ENCODE measurements around the gene YIPF6.

YIPF6 gene

GRCh38 chrX:68461093-68461492 lies 37.8 kb upstream of the YIPF6 start:
- H3K27me3 ChIP-seq (ENCODE audit: insufficient read depth, poor library complexity, severe bottlenecking): no peaks in the 10 kb centered on the region
- TF ChIP-seq, protein P1, sequence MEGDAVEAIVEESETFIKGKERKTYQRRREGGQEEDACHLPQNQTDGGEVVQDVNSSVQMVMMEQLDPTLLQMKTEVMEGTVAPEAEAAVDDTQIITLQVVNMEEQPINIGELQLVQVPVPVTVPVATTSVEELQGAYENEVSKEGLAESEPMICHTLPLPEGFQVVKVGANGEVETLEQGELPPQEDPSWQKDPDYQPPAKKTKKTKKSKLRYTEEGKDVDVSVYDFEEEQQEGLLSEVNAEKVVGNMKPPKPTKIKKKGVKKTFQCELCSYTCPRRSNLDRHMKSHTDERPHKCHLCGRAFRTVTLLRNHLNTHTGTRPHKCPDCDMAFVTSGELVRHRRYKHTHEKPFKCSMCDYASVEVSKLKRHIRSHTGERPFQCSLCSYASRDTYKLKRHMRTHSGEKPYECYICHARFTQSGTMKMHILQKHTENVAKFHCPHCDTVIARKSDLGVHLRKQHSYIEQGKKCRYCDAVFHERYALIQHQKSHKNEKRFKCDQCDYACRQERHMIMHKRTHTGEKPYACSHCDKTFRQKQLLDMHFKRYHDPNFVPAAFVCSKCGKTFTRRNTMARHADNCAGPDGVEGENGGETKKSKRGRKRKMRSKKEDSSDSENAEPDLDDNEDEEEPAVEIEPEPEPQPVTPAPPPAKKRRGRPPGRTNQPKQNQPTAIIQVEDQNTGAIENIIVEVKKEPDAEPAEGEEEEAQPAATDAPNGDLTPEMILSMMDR (IDR thresholded peaks at IDR 0.05; ENCODE audit: poor library complexity, severe bottlenecking): no peak
- no peak overlapping the region for H3K27ac ChIP-seq (ENCODE audit: poor library complexity, severe bottlenecking)
- H3K9me3 ChIP-seq (ENCODE audit: severe bottlenecking): no peaks in the 10 kb centered on the region
- no peak overlapping the region for H3K4me3 ChIP-seq (ENCODE audit: severe bottlenecking)
- ATAC-seq (ENCODE audit: low read depth) (no peak), DNase-seq (ENCODE audit: low spot score) (no peak)
- H3K4me1 ChIP-seq (ENCODE audit: insufficient read depth, poor library complexity, severe bottlenecking): no peaks in the 10 kb centered on the region
- no peaks in the 10 kb centered on the region for H3K36me3 ChIP-seq (ENCODE audit: low read depth)

- Histone ChIP-seq H3K9me3 (ENCODE audit: severe bottlenecking) (no peaks in the 10 kb centered on the region), H3K36me3 (ENCODE audit: low read depth) (no peaks in the 10 kb centered on the region), H3K4me1 (ENCODE audit: insufficient read depth, poor library complexity, severe bottlenecking) (no peaks in the 10 kb centered on the region), H3K4me3 (ENCODE audit: severe bottlenecking) (no peak overlapping the region), H3K27ac (ENCODE audit: poor library complexity, severe bottlenecking) (no peak overlapping the region), H3K27me3 (ENCODE audit: insufficient read depth, poor library complexity, severe bottlenecking) (no peaks in the 10 kb centered on the region)
- DNase-seq (ENCODE audit: low spot score): no peak
- TF ChIP-seq, protein P1 (IDR thresholded peaks at IDR 0.05; ENCODE audit: poor library complexity, severe bottlenecking): no peak
- no peak for ATAC-seq (ENCODE audit: low read depth)
These were observed 37.3 kb upstream of the YIPF6 start for GRCh38 chrX:68461576-68461975.

DNA sequence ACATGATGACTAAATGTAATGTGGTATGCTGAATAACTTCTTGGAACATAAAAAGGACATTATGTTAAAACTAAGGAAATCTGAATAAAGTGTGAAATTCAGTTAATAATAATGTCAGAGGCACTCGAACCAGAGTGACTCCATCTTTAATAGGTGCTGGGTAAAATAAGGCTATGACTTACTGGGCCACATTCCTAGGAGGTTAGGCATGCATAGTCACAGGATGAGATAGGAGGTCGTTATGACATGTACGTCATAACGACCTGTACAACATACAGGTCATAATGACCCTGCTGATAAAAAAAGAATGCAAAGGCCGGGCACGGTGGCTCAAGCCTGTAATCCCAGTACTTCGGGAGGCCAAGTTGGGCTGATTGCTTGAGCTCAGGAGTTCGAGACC lies 36.7 kb upstream of the YIPF6 start:
- TF ChIP-seq, protein P1 (IDR thresholded peaks at IDR 0.05; ENCODE audit: poor library complexity, severe bottlenecking): no peak
- Histone ChIP-seq H3K4me3 (ENCODE audit: severe bottlenecking) (no peak overlapping the region), H3K4me1 (ENCODE audit: insufficient read depth, poor library complexity, severe bottlenecking) (no peaks in the 10 kb centered on the region), H3K9me3 (ENCODE audit: severe bottlenecking) (no peaks in the 10 kb centered on the region), H3K36me3 (ENCODE audit: low read depth) (no peaks in the 10 kb centered on the region), H3K27ac (ENCODE audit: poor library complexity, severe bottlenecking) (no peak overlapping the region), H3K27me3 (ENCODE audit: insufficient read depth, poor library complexity, severe bottlenecking) (no peaks in the 10 kb centered on the region)
- DNase-seq (ENCODE audit: low spot score) (no peak), ATAC-seq (ENCODE audit: low read depth) (no peak)

- Histone ChIP-seq H3K9me3 (ENCODE audit: severe bottlenecking) (no peaks in the 10 kb centered on the region), H3K27me3 (ENCODE audit: insufficient read depth, poor library complexity, severe bottlenecking) (no peaks in the 10 kb centered on the region), H3K36me3 (ENCODE audit: low read depth) (no peaks in the 10 kb centered on the region), H3K4me3 (ENCODE audit: severe bottlenecking) (no peak overlapping the region), H3K4me1 (ENCODE audit: insufficient read depth, poor library complexity, severe bottlenecking) (no peaks in the 10 kb centered on the region), H3K27ac (ENCODE audit: poor library complexity, severe bottlenecking) (no peak overlapping the region)
- TF ChIP-seq, protein P1 (IDR thresholded peaks at IDR 0.05; ENCODE audit: poor library complexity, severe bottlenecking): peak; percentile 60
- DNase-seq (ENCODE audit: low spot score): no peak
- peak; percentile 33; the same call in 1 of the 3 replicates for ATAC-seq (ENCODE audit: low read depth)
These were observed 36.2 kb upstream of the YIPF6 start for GRCh38 chrX:68462653-68463052.

DNA sequence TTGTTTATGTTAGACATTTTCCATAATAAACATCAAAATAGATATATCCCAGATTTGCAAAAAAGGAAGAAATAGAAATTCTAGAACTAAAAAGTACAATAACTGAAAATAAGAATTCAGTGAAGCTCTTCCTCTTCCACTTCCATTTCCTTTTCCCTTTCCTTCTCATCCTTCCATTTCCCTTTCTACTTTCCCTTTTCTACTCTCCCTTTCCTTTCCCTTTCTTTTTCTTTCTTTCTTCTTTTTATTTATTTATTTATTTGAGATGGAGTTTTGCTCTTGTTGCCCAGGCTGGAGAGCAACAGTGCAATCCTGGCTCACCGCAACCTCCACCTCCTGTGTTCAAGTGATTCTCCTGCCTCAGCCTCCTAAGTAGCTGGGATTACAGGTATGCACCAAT lies 35.0 kb upstream of the YIPF6 start:
- TF ChIP-seq, protein P1 (IDR thresholded peaks at IDR 0.05; ENCODE audit: poor library complexity, severe bottlenecking): no peak
- ATAC-seq (ENCODE audit: low read depth): no peak
- no peak for DNase-seq (ENCODE audit: low spot score)
- Histone ChIP-seq H3K36me3 (ENCODE audit: low read depth) (no peaks in the 10 kb centered on the region), H3K4me1 (ENCODE audit: insufficient read depth, poor library complexity, severe bottlenecking) (no peaks in the 10 kb centered on the region), H3K9me3 (ENCODE audit: severe bottlenecking) (no peaks in the 10 kb centered on the region), H3K27me3 (ENCODE audit: insufficient read depth, poor library complexity, severe bottlenecking) (no peaks in the 10 kb centered on the region), H3K27ac (ENCODE audit: poor library complexity, severe bottlenecking) (no peak overlapping the region), H3K4me3 (ENCODE audit: severe bottlenecking) (no peak overlapping the region)
